ENCODE results near the gene PLA2G4C.
"Not testable (repeated sequence)": the region's sequence is repeated elsewhere in the genome, so short reads cannot be mapped to it uniquely, and the experiment has no call there.

The PLA2G4C gene

DNA sequence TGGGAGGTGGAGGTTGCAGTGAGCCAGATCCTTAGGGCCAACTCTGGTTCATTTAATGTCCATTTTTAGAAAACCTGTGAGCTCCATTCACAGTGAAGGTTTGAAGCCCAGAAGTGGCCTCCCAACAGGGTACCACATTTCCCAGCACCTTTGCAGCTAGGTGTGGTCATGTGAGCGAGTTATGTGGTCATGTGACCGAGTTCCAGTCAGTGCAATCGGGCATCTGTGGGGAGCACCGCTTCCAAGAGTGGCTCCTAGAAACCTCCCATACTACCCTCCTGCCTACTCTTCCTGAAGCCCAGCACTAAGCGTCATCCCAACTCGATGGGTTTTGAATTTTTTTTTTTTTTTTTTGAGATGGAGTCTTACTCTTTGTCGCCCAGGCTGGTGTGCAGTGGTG is 663 bp upstream of the PLA2G4C start:
- no peak for DNase-seq (ENCODE audit: low read depth in 2 of 2)

DNA sequence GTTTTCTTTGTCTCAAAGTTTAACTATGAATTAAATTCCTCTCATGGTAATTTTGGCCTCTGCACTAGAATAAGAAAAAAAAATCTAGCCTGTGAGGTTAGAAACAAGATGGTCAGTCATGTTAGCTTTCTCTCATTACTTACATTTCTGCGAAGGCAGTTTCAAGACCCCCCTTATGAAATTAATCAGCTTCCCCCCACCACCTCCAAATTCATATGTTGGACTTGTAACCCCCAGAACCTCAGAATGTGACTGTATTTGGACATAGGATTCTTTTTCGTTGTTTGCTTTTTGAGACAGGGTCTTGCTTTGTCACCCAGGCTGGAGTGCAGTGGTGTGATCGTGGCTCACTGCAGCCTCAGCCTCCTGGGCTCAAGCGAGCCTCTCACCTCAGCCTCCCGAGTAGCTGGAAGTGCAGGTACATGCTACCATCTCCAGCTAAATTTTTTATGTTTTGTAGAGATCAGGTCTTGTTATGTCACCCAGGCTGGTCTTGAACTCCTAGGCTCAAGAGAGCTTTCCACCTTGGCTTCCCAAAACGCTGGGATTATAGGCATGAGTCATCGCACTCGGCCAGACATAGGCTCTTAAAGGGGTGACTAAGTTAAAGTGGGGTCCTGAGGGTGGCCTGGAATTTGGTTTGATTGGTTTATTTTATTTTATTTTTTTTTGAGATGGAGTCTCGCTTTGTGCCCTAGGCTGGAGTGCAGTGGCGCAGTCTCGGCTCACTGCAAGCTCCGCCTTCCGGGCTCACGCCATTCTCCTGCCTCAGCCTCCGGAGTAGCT is 1.4 kb downstream of the PLA2G4C start:
- no peak for DNase-seq (ENCODE audit: low read depth in 2 of 2)

DNA sequence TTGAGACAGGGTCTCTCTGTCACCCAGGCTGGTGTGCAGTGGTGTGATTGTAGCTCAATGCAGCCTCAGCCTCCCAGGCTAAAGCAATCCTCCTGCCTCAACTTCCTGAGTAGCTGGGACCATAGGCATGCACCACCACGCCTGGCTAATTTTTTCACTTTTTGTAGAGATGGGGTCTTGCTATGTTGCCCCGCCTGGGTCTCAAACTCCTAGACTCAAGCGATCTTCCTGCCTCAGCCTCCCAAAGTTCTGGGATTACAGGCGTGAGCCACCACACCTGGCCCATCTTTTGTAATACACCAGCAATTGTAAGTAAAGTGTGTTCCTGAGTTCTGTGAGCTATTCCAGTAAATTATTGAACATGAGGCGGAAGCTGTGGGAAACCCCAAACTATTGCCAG is 6.7 kb downstream of the PLA2G4C start:
- DNase-seq (ENCODE audit: low read depth in 2 of 2): no peak

DNA sequence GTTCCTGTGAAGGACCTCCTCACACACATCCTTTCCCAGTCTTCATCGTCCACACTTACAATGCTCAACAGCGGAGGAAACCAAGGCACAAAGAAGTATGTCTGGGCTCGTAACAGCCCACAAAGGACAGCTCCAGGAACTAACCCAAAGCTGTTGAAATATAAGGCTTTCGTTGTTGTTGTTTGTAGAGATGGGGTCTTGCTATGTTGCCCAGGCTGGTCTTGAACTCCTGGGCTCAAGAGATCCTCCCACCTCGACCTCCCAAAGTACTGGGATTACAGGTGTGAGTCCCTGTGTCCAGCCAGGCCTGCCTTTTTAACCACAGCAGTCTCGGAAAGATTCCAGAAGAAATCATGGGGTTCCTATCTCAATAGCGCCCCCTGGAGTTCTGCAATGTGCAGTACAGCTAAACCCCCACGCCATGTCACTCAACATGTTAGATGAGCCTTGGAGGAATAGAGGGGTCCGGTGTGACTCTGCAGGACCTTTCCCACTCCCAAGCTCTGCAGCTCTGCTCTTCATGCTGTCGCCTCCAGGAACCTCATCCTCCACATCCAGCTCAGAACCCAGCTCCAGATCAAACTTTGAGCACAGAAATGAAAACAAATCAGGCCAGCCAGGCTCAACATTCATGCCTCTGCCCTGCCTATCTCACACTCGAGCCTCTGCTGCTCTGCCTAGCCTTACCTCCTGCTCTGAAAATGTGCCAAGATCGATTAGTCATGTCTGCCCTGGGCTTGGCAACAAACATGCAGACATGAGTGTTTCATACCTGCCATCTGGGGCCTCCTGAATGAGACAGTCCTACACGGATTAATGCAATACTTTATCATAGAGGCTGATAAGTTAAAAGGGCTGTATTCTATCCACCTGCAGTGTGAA is 7.5 kb downstream of the PLA2G4C start:
- no peak for DNase-seq (ENCODE audit: low read depth in 2 of 2)

DNA sequence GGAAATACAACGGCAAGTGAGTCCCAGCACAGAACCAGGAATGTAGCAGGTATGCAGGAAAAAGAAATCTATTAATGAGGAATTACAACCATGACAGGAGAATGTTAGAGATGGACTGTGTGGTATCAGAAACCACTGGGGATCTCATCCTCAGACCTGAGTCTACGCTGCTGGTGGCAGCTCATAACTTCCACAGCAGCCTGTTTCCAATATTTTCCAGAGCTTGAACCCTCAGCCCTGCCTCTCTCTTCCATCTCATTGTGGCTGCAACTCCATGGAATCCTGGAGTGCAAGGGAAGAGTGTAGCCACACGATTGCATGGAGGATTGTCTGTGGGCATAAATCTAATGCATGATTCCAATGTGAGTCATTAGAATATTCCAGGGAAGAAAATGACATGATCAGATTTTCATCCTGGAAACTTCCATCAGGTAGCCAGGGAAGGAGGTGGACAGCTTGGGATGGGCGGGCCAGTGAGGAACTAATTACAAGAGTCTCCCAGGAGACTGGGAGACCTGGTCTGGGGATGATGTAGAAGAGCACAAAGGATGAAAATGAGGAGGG is 14.9 kb downstream of the PLA2G4C start:
- DNase-seq (ENCODE audit: low read depth in 2 of 2): no peak

DNA sequence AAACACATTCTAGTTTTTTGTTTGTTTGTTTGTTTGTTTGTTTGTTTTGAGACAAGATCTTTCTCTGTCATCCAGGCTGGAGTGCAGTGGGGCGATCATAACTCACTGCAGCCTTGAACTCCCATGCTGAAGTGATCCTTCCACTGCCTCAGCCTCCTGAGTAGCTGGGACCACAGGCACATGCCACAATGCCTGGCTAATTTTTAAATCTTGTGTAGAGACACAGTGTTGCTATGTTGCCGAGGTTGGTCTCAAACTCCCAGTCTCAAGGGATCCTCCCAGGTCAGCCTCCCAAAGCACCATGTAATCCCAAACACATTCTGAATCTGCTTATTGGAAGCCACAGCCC is 15.8 kb downstream of the PLA2G4C start:
- no peak for DNase-seq (ENCODE audit: low read depth in 2 of 2)

DNA sequence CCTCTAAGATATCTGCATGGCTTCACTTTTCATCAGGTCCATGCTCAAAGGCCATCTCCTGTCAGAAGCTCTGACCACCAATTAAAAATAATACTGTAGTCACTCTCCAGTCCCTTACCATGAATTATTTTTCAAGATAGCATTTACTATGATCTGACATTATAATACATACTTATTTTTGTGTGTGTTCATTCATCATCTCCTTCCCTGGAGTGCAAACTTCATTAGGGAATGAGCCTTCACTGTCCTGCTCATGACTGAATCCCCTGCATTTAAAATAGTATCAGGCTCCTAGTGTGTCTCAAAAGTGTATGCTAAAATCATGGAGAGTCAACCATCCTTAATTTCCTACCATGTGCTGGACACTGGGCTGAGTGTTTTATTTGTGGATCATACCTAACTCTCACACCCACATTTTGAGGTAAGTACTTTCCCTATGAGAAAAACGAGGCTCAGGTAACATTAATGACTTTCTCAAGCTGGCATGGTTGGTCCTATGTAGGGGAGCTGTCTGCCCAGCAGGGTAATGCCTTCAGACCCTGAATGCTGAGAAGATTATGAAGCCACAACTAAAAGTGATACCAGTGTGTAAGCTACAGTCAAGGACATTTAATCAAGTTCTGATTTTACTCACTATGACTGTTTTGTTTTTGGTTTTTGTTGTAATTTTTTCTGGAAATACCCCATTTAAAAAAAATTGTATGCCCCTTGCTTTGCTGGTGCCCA is 16.3 kb downstream of the PLA2G4C start:
- no peak for DNase-seq (ENCODE audit: low read depth in 2 of 2)

DNA sequence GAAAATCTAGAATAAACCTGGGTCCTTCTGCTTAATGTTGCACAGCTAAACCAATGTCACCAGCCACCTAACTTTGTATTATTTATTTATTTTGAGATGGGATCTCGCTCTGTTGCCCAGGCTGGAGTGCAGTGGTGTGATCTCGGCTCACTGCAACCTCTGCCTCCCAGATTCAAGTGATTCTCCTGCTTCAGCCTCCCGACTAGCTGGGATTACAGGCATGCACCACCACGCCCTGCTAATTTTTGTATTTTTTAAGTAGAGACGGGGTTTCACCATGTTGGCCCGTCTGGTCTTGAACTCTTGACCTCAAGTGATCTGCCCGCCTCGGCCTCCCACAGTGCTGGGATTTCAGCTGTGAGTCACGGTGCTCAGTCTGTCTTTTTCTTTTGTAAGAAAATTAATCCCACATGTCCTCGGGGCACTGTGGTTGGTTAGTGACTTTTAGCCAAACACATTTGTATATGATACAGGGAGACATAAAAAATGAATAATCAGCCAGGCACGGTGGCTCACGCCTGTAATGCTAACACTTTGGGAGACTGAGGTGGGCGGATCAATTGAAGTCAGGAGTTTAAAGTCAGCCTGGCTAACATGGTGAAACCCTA is 19.4 kb downstream of the PLA2G4C start:
- DNase-seq (ENCODE audit: low read depth in 2 of 2): not testable (repeated sequence)

DNA sequence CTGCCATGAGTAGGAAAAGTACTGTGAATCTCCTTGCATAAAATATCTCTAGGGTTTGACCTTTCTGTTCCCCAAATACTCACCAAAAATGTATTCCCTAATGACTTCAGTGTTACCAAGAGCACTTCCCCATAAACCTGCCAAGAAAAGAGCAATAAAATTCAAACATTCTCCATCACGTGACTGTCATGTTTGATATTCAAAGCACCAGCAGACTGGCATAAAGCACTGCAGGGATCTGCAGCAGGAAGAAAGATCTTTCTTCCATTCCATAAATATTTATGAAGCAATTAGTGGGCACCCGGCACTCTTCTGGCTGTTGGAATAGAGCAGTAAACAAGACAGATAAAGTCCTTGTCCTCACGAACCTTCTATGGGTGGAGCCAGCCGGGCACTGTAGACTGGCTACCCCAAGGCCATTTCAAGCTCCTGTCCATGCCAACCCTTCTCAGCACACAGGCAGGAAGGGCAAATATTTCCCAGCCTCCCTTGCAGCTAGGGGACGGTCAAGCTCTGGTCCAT is 20.3 kb downstream of the PLA2G4C start:
- DNase-seq (ENCODE audit: low read depth in 2 of 2): no peak

DNA sequence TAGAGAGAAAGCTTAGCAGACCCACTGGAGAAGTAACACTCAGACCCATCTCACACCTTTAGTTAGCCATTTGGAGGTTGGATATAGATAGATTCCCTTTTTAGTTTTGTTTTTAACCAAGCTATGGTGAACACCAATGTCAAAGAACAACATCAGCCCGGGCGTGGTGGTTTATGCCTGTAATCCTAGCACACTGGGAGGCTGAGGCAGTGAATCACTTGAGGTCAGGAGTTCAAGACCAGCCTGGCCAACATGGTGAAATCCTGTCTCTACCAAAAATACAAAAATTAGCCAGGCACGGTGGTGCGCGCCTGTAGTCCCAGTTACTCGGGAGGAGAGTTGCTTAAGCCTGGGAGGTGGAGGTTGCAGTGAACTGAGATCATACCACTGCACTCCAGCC is 21.6 kb downstream of the PLA2G4C start:
- DNase-seq (ENCODE audit: low read depth in 2 of 2): not testable (repeated sequence)

DNA sequence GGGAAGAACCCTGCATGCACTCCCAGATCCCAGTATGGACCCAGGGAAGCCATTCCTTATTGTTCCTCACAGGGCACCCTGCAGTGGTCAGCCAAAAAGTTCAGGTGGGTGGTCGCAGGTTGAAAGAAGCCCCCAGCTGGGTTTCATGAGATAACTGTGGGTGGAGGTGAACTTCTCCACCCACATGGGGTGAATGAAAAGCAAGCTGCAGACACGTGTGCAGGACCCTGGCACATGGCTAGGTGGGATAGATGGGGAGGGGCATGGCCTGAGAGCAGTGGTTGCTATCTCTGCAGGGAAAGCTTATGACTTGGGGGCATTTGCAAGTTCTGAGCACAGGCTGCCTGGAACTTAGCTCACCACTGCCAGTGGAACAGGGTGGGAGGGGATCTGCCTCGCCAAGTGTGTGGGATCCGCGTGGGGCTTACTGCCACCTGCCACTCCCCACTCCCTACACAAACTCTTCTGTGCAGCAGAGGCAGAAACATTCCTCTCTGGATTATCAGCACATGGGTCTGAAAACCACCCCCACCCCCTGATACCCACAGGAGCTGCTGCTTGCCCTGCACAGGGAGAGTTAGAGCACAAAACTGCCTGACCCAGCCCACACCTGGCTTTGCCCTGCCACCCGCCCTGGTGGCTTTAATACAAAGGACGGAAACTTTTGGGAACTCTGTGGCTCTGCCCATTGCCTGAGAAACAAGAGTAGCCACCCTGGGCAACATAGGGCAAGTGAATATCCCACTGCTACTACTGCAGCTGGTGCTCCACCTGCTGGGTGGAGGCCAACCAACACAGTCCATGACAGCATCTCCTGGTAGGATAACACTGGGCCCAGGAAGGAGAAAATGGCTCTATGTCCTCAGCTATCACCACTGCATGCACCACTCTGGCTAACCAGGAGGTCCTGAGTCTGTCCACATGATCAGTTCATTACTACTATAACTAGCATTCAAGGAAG is 24.4 kb downstream of the PLA2G4C start:
- no peak for DNase-seq (ENCODE audit: low read depth in 2 of 2)

DNA sequence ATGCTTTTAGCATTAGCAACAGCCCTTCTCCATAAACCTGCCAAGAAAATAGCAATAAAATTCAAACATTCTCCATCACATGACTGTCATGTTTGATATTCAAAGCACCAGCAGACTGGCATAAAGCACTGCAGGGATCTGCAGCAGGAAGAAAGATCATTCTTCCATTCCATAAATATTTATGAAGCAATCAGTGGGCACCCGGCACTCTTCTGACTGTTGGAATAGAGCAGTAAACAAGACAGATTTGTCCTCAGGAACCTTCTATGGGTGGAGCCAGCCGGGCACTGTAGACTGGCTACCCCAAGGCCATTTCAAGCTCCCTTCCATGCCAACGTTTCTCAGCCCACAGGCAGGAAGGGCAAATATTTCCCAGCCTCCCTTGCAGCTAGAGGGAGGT is 25.5 kb downstream of the PLA2G4C start:
- DNase-seq (ENCODE audit: low read depth in 2 of 2): no peak

DNA sequence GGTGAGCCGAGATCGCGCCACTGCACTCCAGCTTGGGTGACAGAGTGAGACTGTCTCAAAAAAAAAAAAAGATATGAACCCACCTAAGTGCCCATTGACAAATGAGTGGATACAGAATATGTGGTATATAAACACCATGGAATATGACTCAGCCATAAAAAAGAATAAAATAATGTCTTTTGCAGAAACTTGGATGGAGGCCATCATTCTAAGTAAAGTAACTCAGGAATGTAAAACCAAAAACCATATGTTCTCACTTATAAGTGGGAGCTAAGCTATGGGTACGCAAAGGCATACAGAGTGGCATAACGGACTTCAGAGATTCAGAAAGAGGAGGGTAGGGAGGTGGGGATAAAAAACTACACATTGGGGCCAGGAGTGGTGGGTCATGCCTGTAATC is 29.5 kb downstream of the PLA2G4C start:
- no peak for DNase-seq (ENCODE audit: low read depth in 2 of 2)

DNA sequence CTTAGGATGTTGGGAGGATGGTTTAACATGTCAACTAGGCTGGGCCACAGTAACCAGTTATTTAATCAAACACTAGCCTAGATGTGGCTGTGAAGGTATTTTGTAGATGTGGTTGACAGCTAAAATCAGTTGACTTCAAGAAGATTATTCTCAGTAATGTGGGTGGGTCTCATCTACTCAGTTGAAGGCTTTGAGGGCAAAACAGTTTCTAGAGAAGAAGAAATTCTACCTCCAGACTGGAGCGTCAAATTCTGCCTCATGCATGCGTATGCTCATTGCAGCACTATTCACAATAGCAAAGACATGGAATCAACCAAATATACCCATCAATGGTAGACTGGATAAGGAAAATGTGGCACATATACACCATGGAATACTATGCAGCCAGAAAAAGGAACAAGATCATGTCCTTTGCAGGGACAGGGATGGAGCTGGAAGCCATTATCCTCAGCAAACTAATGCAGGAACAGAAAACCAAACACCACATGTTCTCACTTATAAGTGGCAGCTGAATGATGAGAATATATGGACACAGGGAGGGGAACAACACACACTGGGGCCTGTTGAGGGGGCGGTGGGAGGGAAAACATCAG is 40.3 kb downstream of the PLA2G4C start:
- not testable (repeated sequence) for DNase-seq (ENCODE audit: low read depth in 2 of 2)

DNA sequence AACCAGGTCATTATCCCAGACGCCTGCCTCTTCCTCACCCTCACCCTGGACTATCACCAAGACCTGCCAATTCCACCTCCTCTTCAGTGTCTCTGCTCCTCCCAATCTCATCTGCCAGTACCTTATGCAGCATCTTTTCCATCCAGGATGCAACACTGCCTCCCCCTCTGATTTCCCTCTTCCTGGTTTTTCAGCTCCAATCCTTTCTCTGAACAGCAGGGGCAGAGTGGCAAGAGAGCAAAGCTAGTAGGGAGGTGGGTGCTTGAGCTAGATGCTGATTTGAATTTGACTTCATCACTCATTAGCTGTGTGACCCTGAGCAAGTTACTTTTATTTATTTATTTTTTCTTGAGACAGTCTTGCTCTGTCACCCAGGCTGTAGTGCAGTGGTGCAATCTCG is 41.2 kb downstream of the PLA2G4C start:
- DNase-seq (ENCODE audit: low read depth in 2 of 2): no peak

DNA sequence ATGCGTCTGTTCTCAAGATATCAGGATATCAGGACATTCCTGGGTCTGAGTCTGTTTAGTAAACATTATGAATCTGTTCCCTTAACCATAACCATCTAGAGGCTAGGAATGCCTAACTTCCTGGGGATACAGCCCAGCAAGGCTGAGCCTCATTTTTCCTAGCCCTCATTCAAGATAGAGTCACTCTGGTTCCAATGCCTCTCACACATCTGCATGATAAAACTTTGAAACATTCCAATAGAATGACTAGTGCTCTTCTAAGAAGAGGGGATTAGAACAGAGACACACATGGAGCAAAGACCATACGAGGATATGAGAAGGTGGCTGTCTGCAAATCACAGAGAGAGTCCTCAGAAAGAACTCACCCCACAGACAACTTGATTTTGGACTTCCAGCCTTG is 46.1 kb downstream of the PLA2G4C start:
- DNase-seq (ENCODE audit: low read depth in 2 of 2): no peak

DNA sequence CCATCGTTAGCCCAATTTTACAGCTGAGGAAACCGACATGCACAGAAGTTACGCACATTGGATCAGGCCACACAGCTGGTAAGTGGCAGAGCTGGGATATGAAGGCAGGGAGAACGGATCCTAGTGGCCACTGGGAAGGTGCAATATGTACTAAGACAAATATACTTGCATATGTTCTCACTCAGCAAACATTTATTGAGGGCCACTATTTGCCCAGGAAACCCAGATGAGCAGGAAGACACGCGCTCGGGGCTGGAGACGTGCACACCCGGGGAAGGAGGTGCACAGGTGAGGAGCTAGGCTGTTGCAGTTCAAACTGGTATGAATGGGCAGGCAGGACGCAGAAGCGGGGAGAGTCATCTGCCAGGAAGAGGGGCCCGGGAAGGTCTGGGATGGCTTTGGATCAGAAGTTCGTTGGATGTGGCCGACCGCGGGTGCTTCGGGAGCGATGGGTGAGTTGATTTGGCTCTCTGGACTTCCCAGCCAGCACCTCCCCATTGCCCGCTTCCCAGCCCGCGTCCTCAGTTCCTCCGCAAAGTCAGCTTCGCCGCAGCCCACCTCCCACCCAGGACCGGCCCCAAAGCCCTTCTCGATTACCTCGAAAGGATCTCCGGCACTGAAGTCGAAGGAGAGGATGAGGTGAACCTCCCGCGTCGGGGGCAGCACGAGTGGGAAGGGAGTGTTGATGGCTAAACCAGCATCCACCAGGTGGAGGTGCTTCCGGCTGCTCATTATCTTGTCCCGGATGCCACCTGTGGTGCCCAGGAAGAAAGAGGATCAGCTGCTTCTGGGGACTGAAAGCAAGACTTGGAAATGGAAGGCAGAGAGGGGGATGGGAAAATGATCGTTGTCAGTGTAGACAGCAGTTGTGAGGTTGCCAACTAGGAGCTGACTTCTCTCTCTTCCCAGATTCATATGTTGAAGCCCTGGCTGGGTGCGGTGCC is 48.9 kb downstream of the PLA2G4C start:
- no peak for DNase-seq (ENCODE audit: low read depth in 2 of 2)

DNA sequence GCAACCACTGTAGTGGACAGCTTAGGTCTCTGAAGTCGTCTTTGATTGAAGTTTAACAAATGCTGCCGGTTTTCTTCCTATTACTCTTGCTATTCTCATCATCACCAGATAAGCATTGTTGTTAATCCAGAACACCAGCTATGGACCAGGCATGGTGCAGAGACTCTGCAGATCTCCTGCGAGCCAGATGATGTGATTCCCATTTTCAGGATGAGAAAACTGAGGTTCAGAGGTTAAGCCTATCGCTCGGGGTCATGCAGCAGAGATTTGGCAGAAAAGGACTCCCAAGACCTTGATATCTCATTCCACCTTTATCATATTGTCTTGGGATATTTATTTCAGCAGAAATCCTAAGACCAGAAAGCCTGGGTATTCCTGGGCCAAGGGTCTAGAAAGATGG is 50.2 kb downstream of the PLA2G4C start:
- no peak for DNase-seq (ENCODE audit: low read depth in 2 of 2)

DNA sequence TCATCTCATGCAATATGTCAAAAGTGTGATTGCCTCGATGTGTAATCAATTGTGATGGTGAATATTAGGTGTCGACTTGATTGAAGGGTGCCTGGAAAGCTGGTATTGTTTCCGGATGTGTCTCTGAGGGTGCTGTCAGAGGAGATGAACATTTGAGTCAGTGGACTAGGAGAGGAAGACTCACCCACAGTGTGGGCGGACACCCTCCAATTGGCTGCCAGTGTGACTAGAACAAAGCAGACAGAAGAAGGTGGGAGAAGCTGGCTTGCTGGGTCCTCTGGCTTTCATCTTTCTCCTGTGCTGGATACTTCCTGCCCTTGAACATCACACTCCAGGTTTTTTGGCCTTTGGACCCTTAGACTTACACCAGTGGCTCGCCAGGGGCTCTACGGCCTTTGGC is 51.3 kb downstream of the PLA2G4C start:
- no peak for DNase-seq (ENCODE audit: low read depth in 2 of 2)
